Neural cell (in vitro differentiated cells): ENCODE measurements around the gene CACNA2D4. TPM values are rescaled to one million over a fixed set of nuclear protein-coding genes. Genes with fewer than 3 reads are reported as not detected.

ENCODE experiments used
- H2AFZ ChIP-seq: fragments of 200-600, 300-800 bp; sonication (generic), shearing (Covaris generic); 2 replicates; pipeline ENCODE4 v1.6.0; 2014; ENCODE audit warnings: low read depth, mild to moderate bottlenecking, antibody characterized with exemption, low read length, moderate library complexity
- H3F3A ChIP-seq: fragments of 200-600 bp; shearing (Covaris generic); 2 replicates; pipeline ENCODE4 v1.6.1; 2016; ENCODE audit warnings: mild to moderate bottlenecking, moderate library complexity, mixed read lengths, antibody characterized with exemption, low read length; ENCODE audit not compliant: insufficient read depth, poor library complexity, severe bottlenecking
- H3K27ac ChIP-seq: fragments of 200-600, 300-800 bp; sonication (generic), shearing (Covaris generic); 2 replicates; pipeline ENCODE4 v1.5.1; 2014; ENCODE audit warnings: mild to moderate bottlenecking, low read length, moderate library complexity
- H3K27me3 ChIP-seq: fragments of 300-800, 200-600 bp; sonication (generic), shearing (Covaris generic); 2 replicates; pipeline ENCODE4 v1.6.0; 2014; ENCODE audit warnings: mild to moderate bottlenecking, low read depth, low read length, moderate library complexity; ENCODE audit not compliant: insufficient read depth
- H3K36me3 ChIP-seq: fragments of 300-800, 200-600 bp; sonication (generic), shearing (Covaris generic); 2 replicates; pipeline ENCODE4 v1.5.1; 2014; ENCODE audit warnings: mild to moderate bottlenecking, antibody characterized with exemption, low read length, moderate library complexity; ENCODE audit not compliant: insufficient read depth
- H3K4me2 ChIP-seq: fragments of 300-800, 200-600 bp; sonication (generic), shearing (Covaris generic); 2 replicates; pipeline ENCODE4 v1.6.0; 2014; ENCODE audit warnings: mild to moderate bottlenecking, low read length
- H3K4me3 ChIP-seq: fragments of 300-800, 200-600 bp; sonication (generic), shearing (Covaris generic); 2 replicates; pipeline ENCODE4 v1.5.1; 2014; ENCODE audit warnings: mild to moderate bottlenecking, low read length, moderate library complexity
- H3K79me2 ChIP-seq: fragments of 200-600 bp; shearing (Covaris generic); replicated peaks from 2 replicates; pipeline ENCODE4 v1.6.0; 2014; ENCODE audit warnings: mild to moderate bottlenecking, low read length, moderate library complexity; ENCODE audit not compliant: insufficient read depth
- H3K9ac ChIP-seq: fragments of 300-800, 200-600 bp; sonication (generic), shearing (Covaris generic); 2 replicates; pipeline ENCODE4 v1.6.1; 2016; ENCODE audit warnings: mild to moderate bottlenecking, low read length, mixed read lengths
- H3K9me2 ChIP-seq: fragments of 200-600 bp; shearing (Covaris generic); 2 replicates; pipeline ENCODE4 v1.6.1; 2016; ENCODE audit warnings: mild to moderate bottlenecking, low read length, mixed read lengths; ENCODE audit not compliant: insufficient read depth
- H3K9me3 ChIP-seq: fragments of 200-600, 300-800 bp; sonication (generic), shearing (Covaris generic); 2 replicates; pipeline ENCODE4 v1.6.1; 2016; ENCODE audit warnings: mild to moderate bottlenecking, mixed run types, low read length, moderate library complexity, mixed read lengths
- H4K20me1 ChIP-seq: fragments of 200-600 bp; shearing (Covaris generic); 2 replicates; pipeline ENCODE4 v1.6.1; 2016; ENCODE audit warnings: mild to moderate bottlenecking, mixed run types; ENCODE audit not compliant: insufficient read depth
- EP300 ChIP-seq: fragments of 450-650 bp; conservative IDR thresholded peaks from 2 replicates; pipeline ENCODE4 v1.6.1; 2014; ENCODE audit warnings: antibody characterized with exemption, mild to moderate bottlenecking, moderate library complexity; ENCODE audit not compliant: poor library complexity, severe bottlenecking
- EZH2 ChIP-seq: fragments of 200-600, 300-800 bp; shearing (Covaris generic), sonication (generic); IDR thresholded peaks from 2 replicates; pipeline ENCODE4 v1.6.1; 2014; ENCODE audit warnings: antibody characterized with exemption, low read length, borderline replicate concordance, mild to moderate bottlenecking; ENCODE audit not compliant: insufficient read depth, poor library complexity, severe bottlenecking
- MXI1 ChIP-seq: fragments of 450-650 bp; conservative IDR thresholded peaks from 2 replicates; pipeline ENCODE4 v1.6.1; 2014; ENCODE audit warnings: antibody characterized with exemption, mild to moderate bottlenecking; ENCODE audit not compliant: poor library complexity, severe bottlenecking
- POLR2AphosphoS5 ChIP-seq: IDR thresholded peaks from 2 replicates; pipeline ENCODE4 v1.6.1; 2012
- RAD21 ChIP-seq: fragments of 450-650 bp; conservative IDR thresholded peaks from 2 replicates; pipeline ENCODE4 v1.6.1; 2014; ENCODE audit warnings: antibody characterized with exemption, mild to moderate bottlenecking, moderate library complexity
- REST ChIP-seq: IDR thresholded peaks from 2 replicates; pipeline ENCODE4 v1.6.1; 2012; ENCODE audit warnings: borderline replicate concordance
- SMC3 ChIP-seq: fragments of 450-650 bp; conservative IDR thresholded peaks from 2 replicates; pipeline ENCODE4 v1.6.1; 2014; ENCODE audit warnings: antibody characterized with exemption, mild to moderate bottlenecking, moderate library complexity; ENCODE audit not compliant: poor library complexity
- TAF1 ChIP-seq: IDR thresholded peaks from 2 replicates; pipeline ENCODE4 v1.6.1; 2012; ENCODE audit warnings: low read depth
- polyA plus RNA-seq: library from polyadenylated mRNA; depleted of rRNA; stranded (reverse); fragments of >200 nt; gene quantifications from 2 replicates; pipeline ENCODE4 v1.2.3, GENCODE V29; 2014
- TF ChIP-seq, protein P1 (sequence below): fragments of 450-650 bp; IDR thresholded peaks from 2 replicates; pipeline ENCODE4 v1.5.1; 2014; ENCODE audit warnings: antibody characterized with exemption, mild to moderate bottlenecking, moderate library complexity; ENCODE audit not compliant: poor library complexity, severe bottlenecking

CACNA2D4 gene
- polyA plus RNA-seq, 1 donor from 2014 or later: not detected

DNA sequence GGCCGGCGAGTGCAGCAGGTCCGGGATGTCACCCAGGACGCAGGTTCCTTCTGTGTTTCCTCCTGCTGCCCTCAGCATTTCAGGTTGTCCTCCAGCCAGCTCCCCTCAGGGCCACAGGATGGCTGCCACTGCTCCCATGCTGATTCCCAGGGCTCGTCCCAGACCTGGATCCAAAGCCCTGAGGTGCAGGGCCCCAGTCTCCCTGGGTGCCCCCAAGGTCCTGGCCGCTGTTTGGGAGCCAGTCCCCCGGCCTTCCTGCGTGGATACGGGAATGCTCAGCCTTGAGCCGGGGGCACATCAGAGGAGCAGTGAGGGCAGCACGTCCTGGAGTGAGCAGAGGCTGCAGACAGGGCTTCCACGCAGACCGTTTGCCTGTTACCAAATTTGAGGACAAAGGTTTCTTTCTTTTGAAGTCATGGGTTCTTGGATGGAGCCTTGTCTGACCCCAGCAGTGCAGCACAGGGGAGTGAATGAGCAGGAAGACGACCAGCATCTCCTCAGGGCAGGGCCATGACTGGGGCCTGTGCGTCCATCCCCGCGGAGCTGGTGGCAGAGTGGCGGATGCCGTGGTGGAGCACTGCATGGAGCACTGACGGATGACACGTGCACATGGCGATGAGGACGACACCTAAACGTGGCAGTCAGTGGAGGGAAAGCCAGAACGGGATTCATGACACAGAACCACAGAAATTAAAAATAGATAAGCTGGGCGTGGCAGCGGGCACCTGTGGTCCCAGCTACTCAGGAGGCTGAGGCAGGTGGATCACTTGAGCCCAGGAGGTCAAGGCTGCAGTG, 12.5 kb upstream of the CACNA2D4 start:
- no peak for TF ChIP-seq SMC3
- TF ChIP-seq EP300: no peak
- TF ChIP-seq, protein P1, sequence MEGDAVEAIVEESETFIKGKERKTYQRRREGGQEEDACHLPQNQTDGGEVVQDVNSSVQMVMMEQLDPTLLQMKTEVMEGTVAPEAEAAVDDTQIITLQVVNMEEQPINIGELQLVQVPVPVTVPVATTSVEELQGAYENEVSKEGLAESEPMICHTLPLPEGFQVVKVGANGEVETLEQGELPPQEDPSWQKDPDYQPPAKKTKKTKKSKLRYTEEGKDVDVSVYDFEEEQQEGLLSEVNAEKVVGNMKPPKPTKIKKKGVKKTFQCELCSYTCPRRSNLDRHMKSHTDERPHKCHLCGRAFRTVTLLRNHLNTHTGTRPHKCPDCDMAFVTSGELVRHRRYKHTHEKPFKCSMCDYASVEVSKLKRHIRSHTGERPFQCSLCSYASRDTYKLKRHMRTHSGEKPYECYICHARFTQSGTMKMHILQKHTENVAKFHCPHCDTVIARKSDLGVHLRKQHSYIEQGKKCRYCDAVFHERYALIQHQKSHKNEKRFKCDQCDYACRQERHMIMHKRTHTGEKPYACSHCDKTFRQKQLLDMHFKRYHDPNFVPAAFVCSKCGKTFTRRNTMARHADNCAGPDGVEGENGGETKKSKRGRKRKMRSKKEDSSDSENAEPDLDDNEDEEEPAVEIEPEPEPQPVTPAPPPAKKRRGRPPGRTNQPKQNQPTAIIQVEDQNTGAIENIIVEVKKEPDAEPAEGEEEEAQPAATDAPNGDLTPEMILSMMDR: no peak
- TF ChIP-seq MXI1: no peak
- no peak for TF ChIP-seq TAF1
- no peak for TF ChIP-seq RAD21
- no peak for TF ChIP-seq REST
- TF ChIP-seq POLR2AphosphoS5: no peak
- H3K9ac ChIP-seq: no peak overlapping the region
- H3K27me3 ChIP-seq: no peaks in the 10 kb centered on the region
- H3K36me3 ChIP-seq: no peaks in the 10 kb centered on the region
- no peaks in the 10 kb centered on the region for H3K9me2 ChIP-seq
- no peaks in the 10 kb centered on the region for H3F3A ChIP-seq
- H2AFZ ChIP-seq: no peak overlapping the region
- no peaks in the 10 kb centered on the region for H4K20me1 ChIP-seq
- no peak overlapping the region for H3K27ac ChIP-seq
- no peaks in the 10 kb centered on the region for H3K79me2 ChIP-seq
- H3K4me2 ChIP-seq: no peak overlapping the region
- H3K4me3 ChIP-seq: no peak overlapping the region
- H3K9me3 ChIP-seq: no peaks in the 10 kb centered on the region

DNA sequence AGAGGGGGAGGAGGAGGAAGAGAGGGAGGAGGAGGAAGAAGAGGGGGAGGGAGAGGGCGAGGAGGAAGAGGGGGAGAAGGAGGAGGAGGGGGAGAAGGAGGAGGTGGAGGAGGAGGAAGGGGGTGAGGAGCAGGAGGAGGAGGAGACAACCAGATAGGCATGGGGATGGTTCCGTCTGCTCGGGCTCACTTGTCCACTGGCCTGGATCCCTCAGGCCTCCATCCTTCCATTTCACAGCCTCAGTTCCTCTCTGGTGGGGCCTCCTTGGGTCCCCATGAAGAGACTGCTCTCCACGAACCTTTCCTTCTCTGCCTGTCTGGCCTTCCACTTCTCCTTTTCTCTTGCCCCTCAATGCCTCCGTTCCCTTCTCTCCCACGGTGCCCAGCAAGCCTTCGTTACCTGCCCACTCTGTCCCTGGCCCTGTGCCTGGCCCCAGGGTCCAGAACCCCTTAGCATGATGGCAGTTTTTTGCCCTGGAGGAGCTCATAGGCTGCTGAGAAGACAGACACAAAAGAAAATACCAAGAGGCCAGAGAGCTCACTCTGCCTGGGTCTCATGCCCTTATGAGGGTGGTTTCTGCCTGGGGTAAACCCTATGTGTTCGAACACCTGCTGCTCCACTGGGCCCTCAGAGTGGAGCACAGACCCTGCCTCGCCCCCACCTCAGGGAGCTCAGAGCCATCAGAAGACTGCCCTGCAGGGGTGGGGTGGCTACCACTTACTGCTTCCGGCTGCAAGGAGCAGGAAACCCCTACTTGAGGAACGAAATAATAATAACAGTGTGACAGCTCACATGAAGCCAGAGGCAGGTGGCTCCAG, 11.7 kb upstream of the CACNA2D4 start:
- Histone ChIP-seq H3K4me2 (no peak overlapping the region), H4K20me1 (no peaks in the 10 kb centered on the region), H3F3A (no peaks in the 10 kb centered on the region), H3K9me3 (no peaks in the 10 kb centered on the region), H3K27ac (no peak overlapping the region), H3K9me2 (no peaks in the 10 kb centered on the region), H3K36me3 (no peaks in the 10 kb centered on the region), H3K27me3 (no peaks in the 10 kb centered on the region), H3K4me3 (no peak overlapping the region), H2AFZ (no peak overlapping the region), H3K79me2 (no peaks in the 10 kb centered on the region), H3K9ac (no peak overlapping the region)
- TF ChIP-seq TAF1 (no peak), SMC3 (no peak), EZH2 (no peak), MXI1 (no peak), POLR2AphosphoS5 (no peak), REST (no peak), EP300 (no peak), RAD21 (no peak)
- TF ChIP-seq, protein P1: no peak
